HG03095 (cell line): ENCODE data around the gene TULP4.

ENCODE experiments used
- ATAC-seq: cut with Tn5 transposase; IDR thresholded peaks from one replicate; pipeline ENCODE4 v1.9.1; 2021; ENCODE audit warnings: moderate library complexity; ENCODE audit not compliant: unreplicated experiment

The TULP4 gene

DNA sequence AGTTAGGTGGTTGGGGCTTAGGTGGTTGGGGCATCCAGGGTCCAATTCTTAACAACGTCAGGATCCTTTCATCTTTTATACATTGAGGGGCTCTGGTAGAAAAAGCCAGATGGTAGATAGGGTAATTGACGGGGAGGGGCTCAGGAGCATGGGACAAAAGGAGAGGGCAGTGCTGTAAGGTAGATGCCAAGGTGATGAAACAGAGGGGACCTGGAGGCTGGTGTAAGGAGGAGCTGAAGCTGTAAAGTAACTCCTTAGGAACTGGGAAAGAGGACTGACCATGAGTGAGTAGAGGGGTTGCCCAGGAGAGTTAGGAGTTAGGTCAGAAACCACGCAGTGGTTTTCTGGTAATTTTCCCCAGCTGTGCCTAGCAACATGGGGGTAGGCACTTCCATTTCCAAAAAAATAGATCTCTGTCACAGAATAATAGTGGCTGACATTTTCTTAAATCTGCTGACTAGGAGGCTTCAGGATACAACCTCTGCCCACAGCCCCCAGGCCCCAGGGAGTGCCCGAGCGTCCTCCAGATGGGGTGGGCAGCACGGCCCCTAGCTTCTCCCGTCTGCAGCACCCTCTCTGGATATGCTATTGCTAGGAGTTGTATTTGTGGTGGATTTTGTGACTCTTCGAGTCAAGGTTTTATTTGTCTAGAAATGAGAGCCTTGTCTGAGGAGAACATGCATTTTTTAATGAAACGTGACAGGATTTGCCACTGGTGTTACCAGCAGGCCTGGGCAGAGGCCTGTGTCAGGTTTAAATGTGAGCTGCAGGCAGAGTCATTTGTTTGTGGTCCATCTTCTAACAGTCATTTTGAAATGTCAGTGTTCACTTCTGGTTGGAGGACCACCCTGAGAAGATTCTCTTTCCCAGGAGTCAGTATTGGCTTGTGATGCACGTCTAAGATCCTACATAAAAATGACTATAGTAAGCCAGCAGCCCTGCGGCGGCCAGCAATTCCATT, 44.6 kb downstream of the TULP4 start:
- peak; percentile 26 for ATAC-seq

DNA sequence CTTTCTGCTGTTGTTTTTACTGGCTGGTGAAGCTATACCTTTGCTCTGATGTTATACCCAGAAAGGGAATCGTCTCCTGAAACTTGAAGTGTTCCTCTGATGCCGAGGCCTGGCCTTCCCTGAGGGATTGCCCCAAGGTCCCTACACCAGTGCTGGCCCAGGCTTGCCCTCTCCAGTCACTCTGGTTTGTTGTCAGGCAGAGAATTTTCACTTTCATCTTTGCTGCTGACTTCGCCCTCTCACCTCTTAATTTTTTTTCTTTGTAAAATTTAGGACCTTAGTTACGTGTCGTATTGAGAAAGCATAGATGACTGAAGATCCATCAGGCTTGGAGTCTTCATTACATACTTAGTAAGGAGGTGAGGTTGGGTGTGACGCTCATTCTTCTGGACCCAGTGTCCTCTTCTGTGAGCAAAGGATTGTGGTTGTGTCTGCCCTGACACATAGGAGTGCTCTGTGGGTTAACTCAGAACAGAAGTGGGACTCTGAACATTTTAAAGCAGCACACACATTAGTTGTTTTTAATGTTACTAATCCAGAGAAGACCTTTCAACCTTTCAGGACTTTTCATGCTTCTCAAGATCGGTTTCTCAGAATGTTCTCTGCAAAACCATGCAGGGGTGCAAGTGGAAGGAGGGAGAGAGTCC, 45.4 kb downstream of the TULP4 start:
- peak; percentile 67 for ATAC-seq

DNA sequence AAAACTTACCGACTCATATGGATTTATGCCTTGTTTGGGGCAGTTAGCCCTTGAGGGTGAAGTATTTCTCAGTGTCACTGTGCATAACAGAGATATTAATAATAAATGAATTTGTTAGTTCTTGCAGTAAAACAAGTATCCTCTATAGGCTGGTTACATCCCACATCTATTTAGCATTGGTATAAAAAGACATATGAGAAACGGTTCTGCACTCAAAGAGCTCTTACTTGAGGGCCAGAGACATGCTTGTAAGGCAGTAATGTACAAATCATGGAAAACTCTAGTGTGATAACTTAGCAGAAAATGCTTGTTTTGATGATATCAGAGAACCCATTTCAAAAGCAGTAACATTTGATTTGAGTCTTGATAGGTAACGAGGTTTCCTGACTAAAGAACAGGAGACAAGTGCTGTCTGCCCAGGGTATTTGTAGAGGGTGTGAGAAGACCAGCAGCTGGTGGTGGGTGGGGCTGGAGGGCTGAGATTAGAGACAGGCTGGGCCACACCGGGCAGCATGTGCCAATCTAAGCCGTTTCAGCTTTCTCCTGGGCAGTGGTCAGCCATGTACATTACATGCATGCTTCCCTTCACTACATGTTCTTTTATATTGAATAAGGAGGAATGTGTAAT, 46.3 kb downstream of the TULP4 start:
- no peak for ATAC-seq

DNA sequence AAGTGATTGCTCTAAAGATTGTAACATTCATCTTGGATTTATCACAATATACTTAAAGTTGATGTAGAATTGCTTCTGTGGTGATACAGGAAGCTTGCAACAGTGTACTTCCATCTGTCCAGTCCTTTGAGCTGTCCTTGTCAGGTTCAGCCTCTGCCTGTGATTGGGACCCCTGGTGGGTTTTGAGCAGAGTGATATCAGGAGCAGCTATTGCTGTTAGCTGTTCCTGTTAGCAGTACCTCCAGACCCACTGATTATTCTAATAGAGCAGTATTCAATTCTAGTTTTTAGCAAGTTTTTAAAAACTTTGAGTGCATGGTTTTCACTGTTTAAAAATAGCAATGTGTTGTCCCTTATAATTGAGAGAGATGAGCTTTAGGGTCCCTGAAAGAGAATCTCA, 48.8 kb downstream of the TULP4 start:
- ATAC-seq: no peak

DNA sequence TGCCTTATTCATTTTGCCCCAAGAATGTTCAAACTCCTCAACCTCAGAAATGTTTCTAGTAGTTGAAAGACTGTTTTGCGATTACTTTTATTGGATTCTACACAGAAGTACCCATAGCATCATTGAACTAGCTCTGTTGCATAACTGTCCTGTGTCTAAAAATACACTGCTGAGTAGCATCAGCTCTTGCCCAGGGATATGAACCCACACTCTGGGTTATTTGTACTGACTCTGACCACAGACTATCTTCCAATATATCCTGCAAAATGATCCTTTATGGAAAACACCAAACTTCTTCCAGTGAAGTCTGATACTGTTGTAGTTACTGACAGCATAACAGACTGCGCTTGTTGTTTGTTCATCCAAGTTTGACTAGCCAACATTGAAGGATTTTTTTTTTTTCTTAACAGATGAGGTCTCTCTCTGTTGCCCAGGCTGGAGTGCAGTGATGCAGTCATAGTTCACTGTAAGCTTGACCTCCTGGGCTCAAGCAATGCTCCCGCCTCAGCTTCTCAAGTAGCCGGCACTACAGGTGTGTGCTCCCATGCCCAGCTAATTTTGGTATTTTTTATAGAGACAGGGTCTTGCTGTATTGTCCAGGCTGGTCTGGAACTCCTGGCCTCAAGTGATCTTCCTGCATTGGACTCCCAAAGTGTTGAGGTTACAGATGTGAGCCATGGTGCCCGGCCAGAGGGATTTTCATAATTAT, 49.9 kb downstream of the TULP4 start:
- no peak for ATAC-seq

DNA sequence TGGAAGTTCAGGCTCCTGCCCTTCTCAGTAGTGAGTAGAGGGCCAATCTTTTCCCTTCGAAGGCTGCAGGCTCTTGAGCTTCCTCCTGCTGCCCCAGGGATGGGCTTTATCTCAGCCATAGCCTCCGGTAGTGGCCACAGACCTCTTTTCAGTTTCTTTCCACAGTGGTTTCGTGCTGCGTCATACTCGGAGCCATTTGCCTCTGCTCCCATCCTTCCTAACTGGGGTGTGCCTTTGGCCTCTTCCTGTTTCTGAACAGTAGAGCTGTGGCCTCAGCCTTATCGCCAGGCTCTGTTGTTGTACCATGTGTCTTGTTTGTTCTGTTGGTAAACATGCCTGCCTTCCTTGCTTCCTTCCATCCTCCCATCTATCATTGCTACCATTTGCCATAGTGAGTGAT, 54.1 kb downstream of the TULP4 start:
- no peak for ATAC-seq

DNA sequence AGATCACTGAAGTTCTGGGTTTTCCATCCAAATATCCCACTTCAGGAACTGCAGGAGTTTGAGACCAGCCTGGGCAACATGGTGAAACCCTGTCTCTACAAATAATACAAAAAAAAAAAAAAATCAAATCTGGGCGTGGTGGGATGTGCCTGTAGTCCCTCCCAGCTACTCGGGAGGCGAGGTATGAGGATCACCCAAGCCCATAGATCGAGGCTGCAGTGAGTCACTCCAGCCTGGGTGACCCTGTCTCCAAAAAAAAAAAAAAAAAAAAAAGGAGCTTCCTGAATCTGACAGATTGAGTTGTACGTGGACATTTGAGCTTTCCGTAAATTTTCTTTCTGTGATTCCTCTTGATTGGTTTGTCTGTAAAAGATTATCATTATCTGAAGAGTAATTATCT, 55.6 kb downstream of the TULP4 start:
- no peak for ATAC-seq

DNA sequence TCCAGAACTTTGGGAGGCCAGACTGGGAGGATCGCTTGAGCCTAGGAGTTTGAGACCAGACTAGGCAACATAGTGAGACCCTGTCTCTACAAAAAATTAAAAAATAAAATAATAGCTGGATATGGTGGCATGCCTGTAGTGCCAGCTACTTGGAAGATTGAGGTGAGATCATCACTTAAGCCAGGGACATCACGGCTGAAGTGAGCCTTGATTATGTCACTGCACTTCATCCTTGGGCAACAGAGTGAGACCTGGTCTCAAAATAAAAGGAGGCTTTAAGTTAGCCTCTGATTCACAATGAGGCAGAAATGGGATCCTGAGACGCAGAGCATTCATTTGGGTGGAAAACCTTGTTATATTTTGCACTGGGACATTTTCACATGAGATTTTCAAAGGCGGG, 57.0 kb downstream of the TULP4 start:
- no peak for ATAC-seq

DNA sequence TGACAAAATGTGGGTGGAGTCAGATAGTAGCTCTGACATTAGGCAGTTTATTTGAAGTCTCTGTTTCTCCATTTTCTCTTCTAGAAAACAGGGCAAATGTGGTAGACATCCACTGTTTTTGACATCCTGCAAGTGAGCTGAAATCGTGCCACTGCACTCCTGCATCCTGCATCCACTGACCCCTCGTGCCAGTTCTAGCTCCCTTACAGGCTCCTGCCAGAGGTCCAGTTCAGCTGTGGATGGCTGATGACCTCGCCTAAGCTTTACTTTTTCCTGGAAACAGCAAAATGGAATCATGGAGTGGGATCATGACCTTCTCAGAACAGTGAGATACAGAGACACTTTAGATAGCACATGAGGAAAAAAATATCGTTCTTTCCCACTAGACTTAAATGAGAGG, 58.5 kb downstream of the TULP4 start:
- ATAC-seq: no peak

DNA sequence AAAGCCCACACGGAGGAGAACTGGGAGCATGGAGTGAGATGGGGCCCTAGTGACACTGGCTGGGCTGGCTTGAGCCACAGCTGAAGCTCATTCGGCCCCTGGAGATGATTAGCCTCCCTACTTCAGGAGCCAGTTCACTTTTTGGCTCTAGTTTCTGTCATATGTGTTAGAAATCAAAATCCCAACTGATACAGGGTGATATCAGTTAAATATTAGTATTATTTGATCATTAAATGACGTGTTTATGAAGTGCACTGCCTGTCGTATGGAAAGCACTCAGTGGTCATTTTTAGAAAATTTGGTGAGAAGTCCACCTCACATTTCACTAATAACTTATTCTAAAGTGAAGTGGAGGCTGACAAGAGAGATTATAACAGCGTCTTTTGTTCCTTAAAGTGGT, 59.0 kb downstream of the TULP4 start:
- ATAC-seq: no peak

DNA sequence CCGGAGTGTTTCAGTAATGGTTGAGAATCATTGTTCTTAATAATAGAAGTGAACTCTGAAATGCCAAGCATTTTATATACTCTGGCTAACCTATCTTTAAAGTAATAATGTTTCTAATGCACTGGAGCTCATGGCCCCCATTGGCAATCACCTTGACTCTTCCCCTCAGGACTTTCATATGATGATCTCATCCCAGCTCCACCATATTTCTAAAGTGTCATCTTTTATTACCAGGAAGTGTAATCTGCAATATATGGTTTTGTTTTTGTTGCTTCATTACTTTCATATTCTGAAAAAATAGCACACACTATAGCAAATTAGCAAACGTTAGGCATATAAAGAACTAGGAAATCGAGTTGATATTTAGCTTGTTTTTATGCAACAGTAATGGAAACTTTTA, 60.3 kb downstream of the TULP4 start:
- no peak for ATAC-seq

DNA sequence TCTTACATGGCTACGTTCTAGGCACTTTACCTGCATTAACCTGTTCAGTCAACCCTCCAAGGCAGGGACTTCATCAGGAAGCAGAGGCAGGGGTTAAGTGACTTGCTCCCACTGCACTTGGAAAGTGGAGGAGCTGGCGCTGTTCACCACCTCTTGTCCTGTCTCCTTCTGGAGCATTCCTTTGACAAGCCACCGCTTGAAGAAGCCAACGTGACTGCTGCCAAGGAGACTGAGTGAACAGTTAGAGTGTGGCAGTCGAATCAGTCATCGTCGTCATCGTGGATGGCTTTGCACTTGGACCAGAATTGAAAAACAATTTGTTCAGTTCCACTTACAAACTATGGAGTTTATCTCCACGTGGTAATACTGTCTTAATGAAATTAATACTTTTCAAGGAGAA, 60.9 kb downstream of the TULP4 start:
- ATAC-seq: no peak

DNA sequence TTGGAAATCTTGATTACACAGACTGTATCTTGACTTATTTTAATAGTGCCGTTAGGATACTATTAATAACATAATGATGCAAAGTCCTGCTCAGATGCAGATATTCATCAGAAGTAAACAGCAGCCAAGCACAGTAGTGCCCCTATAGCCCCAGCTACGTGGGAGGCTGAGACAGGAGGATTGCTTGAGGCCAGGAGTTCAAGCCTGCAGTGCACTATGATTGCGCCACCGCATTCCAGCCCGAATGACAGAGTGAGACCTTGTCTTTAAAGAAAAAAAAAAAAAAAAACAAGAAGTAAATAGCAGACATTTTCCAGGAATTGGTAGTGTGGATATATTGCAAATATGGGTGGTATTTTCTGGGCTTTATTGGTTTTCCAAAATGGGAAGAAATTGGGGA, 61.8 kb downstream of the TULP4 start:
- no peak for ATAC-seq

DNA sequence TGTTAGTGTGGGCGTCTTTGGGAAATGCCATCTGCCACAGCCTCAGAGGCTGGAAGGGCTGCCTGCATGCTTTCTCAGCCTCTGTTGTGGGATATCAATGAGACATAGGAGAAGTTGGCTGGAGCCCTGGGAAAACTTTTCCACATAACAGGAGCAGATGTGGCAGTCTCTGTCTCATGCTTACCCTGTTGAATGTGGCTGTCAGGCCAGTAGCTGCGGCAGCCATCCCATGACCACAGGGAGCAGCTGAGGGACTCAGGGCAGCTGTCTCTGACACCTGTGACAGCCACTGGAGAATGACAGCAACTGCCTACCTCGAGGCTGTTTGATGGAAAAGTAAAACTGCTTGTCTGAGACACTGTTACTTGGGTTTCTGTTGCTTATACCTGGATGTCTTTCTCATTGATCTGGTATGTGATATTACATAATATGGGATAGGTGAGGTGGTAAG, 64.4 kb downstream of the TULP4 start:
- ATAC-seq: no peak

DNA sequence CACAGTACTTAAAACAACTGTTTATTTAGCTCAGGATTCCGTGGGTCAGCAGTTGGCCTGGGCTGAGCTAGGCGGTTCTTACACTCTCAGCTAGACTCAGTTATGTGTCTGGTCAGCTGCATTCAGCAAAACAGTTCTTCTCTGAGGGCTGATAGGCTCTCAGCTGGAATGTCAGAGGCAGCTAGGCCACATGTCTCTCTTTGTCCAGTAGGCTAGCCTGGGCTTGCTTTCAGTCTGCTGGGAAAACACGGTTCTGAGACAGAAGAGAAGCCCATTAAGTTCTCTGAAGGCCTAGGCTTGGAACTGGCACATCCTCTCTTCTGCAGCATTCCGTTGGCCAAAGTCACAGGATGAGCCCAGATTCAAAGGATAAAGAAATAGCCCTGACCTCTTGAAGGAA, 65.6 kb downstream of the TULP4 start:
- ATAC-seq: no peak

DNA sequence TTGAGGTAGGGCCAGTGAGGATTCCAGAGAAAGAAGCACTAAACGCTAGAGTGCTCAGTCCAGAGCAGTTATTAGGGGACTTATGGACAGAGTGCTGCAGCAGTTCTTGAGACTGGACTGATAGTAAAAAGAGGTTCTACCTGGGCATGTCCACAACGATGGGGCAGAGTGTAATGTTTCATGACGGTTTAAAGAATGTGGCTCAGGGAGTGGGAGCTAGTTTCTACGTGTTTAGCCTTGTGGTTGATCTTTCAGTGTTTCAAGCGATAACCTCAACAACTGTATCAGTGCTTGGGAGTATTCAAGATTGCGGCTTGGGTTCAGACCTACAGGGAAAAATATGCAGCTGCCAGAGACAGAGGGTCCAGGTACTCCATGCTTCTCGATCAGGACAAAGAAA, 67.1 kb downstream of the TULP4 start:
- ATAC-seq: no peak

DNA sequence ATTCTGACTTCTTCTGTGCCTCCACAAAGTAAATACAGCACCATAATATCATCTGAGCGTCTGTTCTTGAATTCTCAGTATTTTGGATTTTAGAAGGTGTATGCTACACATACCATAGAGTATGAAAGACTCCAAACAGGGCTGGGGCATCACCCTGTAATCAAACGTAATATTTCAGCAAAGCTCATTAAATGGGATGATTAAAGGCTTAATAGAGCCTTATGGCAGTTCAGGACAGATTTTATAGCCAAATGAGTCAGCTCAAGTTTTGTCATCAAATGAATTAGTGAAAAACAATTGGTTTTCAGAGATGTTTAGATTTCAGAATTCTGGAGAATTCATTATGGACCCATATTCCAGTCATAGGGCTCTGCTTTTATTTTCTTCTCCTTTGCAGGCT, 68.9 kb downstream of the TULP4 start:
- ATAC-seq: no peak

DNA sequence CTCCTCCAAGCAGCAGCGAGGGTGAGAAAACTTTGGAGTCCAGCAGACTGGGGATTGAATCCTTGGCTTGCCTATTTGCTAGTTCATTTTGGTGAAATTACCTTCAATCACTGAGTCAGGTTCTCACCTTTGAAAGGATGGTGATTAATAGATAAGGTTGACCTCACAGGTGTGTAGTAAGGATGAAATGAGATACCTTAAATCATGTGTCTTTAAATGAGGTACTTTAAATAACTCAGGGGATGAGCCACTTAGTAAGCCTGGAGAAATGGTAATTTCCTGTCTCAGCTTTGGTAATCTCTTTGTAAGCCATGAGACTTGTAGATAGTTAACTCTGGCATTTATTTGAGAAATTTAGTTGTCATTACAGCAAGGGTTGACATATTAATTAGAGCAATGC, 70.2 kb downstream of the TULP4 start:
- no peak for ATAC-seq

DNA sequence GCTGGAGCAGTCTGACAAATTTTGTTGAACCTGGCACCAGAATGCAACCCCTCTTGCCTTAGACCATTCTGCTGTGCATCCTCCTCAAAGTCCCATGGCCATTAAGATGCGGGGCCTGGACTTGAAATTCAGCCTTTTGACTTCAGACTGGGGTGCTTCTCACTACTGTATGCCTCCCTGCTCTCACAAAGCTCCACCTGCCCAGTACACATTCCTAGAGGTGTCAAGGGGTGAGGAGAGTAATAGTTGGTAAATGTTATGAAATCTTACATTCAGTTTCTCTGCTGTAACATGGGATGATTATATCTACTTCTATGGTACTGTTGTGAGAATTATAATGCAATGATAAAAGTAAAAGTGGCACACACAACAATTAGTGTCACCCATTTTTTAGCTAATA, 70.8 kb downstream of the TULP4 start:
- ATAC-seq: no peak

DNA sequence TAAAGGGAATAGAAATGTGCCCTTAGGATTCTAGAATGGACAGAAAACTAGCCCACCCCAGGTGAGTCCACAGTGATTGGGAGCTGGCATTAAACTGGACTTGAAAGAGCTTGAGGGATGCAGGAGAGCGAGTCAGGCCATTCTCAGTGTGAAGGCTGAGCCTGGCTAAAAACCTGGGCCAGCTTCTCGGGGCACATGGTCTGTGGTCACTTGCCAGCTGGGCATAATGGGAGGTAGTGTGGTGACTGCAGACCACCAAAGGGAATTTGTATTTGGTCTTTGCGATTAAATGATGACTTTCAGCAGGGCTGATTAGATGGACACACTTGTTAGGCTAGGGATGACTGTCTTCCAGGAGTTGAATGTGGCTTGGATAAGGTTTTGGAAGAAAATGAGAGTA, 71.3 kb downstream of the TULP4 start:
- no peak for ATAC-seq

DNA sequence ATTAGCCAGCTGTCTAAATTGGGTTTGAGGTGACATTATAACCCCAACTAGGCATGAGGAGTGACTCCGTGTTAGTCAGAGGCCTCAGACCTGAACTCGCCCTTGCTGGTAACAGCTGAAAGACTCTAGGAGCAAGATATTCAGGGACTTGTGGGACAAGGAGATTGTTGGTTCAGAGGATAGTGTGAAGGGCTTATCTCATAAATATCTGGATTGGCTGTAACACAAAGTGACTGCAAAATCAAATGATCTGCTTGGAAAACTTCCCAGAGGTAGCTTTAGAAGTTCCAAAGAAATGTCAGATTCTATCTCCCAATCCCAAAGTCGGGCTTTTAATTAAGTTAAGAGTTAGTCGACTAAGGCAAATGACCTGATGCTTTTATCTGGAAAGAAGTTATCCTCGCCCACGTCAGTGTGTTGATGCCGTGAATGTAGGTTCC, 72.4 kb downstream of the TULP4 start:
- ATAC-seq: no peak
